Keratinocyte (primary cell): ENCODE data around the gene SPEM3. TPM values are rescaled to one million over a fixed set of nuclear protein-coding genes. Genes with fewer than 3 reads are reported as not detected.
A peak's percentile ranks its signal among the peaks of the same experiment; 100 is the strongest.

Source experiments
- DNase-seq: peaks from one replicate; pipeline ENCODE4 v3.0.0-alpha.2; 2011; ENCODE audit warnings: low read depth, missing footprints, low spot score
- FAIRE-seq: peaks from 2 replicates; lab custom pipeline; 2011; peaks lifted over from hg19 to GRCh38; lab: Jason Lieb, UNC
- H2AFZ ChIP-seq: 2 replicates; pipeline ENCODE4 v1.6.0; 2012; ENCODE audit warnings: low read length, control low read depth, inconsistent platforms; ENCODE audit not compliant: control insufficient read depth
- H3K27ac ChIP-seq: 2 replicates; pipeline ENCODE4 v1.5.1; 2011; ENCODE audit warnings: low read length; ENCODE audit not compliant: control insufficient read depth, insufficient read depth
- H3K27me3 ChIP-seq: 3 replicates; pipeline ENCODE4 v1.6.0; 2011; ENCODE audit warnings: low read length; ENCODE audit not compliant: control insufficient read depth, insufficient read depth; ENCODE audit errors: extremely low read depth
- H3K36me3 ChIP-seq, 2 experiments: 2 replicates in 1 of 2; 3 replicates in 1 of 2; pipeline ENCODE4 v1.5.1; 2011; ENCODE audit warnings: low read length in 2 of 2, mild to moderate bottlenecking in 1 of 2; ENCODE audit not compliant: control insufficient read depth in 2 of 2, insufficient read depth in 2 of 2; ENCODE audit errors: extremely low read depth in 1 of 2
- H3K4me1 ChIP-seq: 3 replicates; pipeline ENCODE4 v1.5.1; 2011; ENCODE audit warnings: low read length; ENCODE audit not compliant: control insufficient read depth, insufficient read depth; ENCODE audit errors: extremely low read depth
- H3K4me2 ChIP-seq: 3 replicates; pipeline ENCODE4 v1.6.0; 2011; ENCODE audit warnings: low read depth, low read length; ENCODE audit not compliant: control insufficient read depth, insufficient read depth; ENCODE audit errors: extremely low read depth
- H3K4me3 ChIP-seq, 3 experiments: fragments of 200-600 bp in 1 of 3; sonication (generic) in 1 of 3; 2 replicates in 2 of 3; 3 replicates in 1 of 3; pipeline ENCODE4 v1.5.1; 2011 to 2016; ENCODE audit warnings: low read length in 3 of 3, mild to moderate bottlenecking in 3 of 3, control low read depth in 2 of 3, inconsistent platforms in 1 of 3, low read depth in 1 of 3, mixed read lengths in 1 of 3, mixed run types in 1 of 3, moderate library complexity in 1 of 3; ENCODE audit not compliant: control insufficient read depth in 2 of 3, insufficient read depth in 2 of 3; ENCODE audit errors: extremely low read depth in 1 of 3
- H3K79me2 ChIP-seq: 2 replicates; pipeline ENCODE4 v1.6.0; 2012; ENCODE audit warnings: low read length; ENCODE audit not compliant: control insufficient read depth, insufficient read depth
- H3K9ac ChIP-seq: 3 replicates; pipeline ENCODE4 v1.6.0; 2011; ENCODE audit warnings: low read length; ENCODE audit not compliant: control insufficient read depth, insufficient read depth; ENCODE audit errors: extremely low read depth
- H3K9me1 ChIP-seq: 3 replicates; pipeline ENCODE4 v1.6.0; 2011; ENCODE audit warnings: low read length; ENCODE audit not compliant: control insufficient read depth, insufficient read depth; ENCODE audit errors: extremely low read depth
- H3K9me3 ChIP-seq: 2 replicates; pipeline ENCODE4 v1.5.1; 2012; ENCODE audit warnings: low read depth, low read length; ENCODE audit not compliant: control insufficient read depth
- H4K20me1 ChIP-seq: 3 replicates; pipeline ENCODE4 v1.6.0; 2011; ENCODE audit warnings: low read length; ENCODE audit not compliant: control insufficient read depth, insufficient read depth; ENCODE audit errors: extremely low read depth
- EZH2 ChIP-seq: IDR thresholded peaks from one replicate; pipeline ENCODE4 v1.6.1; 2012; ENCODE audit warnings: inconsistent platforms, mild to moderate bottlenecking, low read length, moderate library complexity
- dilution Hi-C: fragments of 300-500 bp; cut with MboI; formaldehyde crosslinking; loops from one replicate; pipeline ENCODE4 v1.7.0; 2020; ENCODE audit warnings: low sequenced_read_pairs; ENCODE audit not compliant: extremely low pct_ligation_motif_present
- polyA plus RNA-seq, 5 experiments: library from polyadenylated mRNA; depleted of rRNA in 3 of 5; stranded (reverse) in 3 of 5; stranded (forward) in 1 of 5; unstranded in 1 of 5; fragments of >200 nt; gene quantifications; 1 replicate in 1 of 5; 2 replicates in 3 of 5; 3 replicates in 1 of 5; pipeline versions ENCODE4 v1.2.1 to v1.2.3, GENCODE V29; 2011 to 2012; ENCODE audit warnings: missing spikeins in 2 of 5, low read depth in 1 of 5, low replicate concordance in 1 of 5
- TF ChIP-seq, protein P1 (sequence below), 3 experiments: IDR thresholded peaks in 1 of 3; conservative IDR thresholded peaks in 1 of 3; optimal IDR thresholded peaks in 1 of 3; 2 replicates in 2 of 3; 3 replicates in 1 of 3; pipeline versions ENCODE3 to v1.5.1; 2011; ENCODE audit warnings: low read length in 3 of 3, mild to moderate bottlenecking in 3 of 3, moderate library complexity in 2 of 3, control low read depth in 1 of 3, inconsistent platforms in 1 of 3; ENCODE audit not compliant: insufficient read depth in 2 of 3; ENCODE audit errors: extremely low read depth in 1 of 3

The SPEM3 gene
- polyA plus RNA-seq, 1 donor (not counting 4 experiments of a cell fraction or from before 2014, with no cell fraction given), result not detected

DNA sequence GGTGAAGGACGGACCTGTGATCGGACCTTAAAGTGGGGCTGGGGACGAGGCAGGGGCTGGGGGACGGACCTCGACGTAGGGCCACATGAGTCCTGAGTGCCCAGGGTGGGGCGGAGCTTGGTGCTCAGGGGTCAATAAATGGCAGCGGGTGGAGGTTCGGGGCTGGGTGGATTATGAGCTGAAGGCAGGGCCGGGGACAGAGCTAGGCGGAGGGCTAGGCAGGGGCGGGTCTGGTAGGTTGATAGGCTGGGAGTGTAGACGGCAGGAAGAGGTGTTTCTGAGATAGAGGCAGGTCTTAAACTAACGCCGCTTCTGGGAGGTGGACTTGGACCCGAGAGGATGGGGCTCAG, 16.9 kb downstream of the SPEM3 start:
- peaks cover 3 to 8% of the 10 kb centered on the region in 2 experiments for H3K36me3 ChIP-seq
- H3K27ac ChIP-seq, result peak overlapping the region; percentile 52
- H3K4me3 ChIP-seq, result peak overlapping the region; percentile 40 to 67 (median 57)
- TF ChIP-seq, protein P1, sequence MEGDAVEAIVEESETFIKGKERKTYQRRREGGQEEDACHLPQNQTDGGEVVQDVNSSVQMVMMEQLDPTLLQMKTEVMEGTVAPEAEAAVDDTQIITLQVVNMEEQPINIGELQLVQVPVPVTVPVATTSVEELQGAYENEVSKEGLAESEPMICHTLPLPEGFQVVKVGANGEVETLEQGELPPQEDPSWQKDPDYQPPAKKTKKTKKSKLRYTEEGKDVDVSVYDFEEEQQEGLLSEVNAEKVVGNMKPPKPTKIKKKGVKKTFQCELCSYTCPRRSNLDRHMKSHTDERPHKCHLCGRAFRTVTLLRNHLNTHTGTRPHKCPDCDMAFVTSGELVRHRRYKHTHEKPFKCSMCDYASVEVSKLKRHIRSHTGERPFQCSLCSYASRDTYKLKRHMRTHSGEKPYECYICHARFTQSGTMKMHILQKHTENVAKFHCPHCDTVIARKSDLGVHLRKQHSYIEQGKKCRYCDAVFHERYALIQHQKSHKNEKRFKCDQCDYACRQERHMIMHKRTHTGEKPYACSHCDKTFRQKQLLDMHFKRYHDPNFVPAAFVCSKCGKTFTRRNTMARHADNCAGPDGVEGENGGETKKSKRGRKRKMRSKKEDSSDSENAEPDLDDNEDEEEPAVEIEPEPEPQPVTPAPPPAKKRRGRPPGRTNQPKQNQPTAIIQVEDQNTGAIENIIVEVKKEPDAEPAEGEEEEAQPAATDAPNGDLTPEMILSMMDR (optimal IDR thresholded peaks at IDR 0.05 in 1 of 3, IDR thresholded peaks at IDR 0.05 in 1 of 3, conservative IDR thresholded peaks at IDR 0.05 in 1 of 3; ENCODE audit: extremely low read depth in 1 of 3, insufficient read depth in 2 of 3, low read length in 3 of 3), result no peak
- TF ChIP-seq EZH2, result no peak
- FAIRE-seq (peak; percentile 67), DNase-seq (no peak)
- no peaks in the 10 kb centered on the region for H3K9me3 ChIP-seq
- H3K9me1 ChIP-seq, result peaks cover 5% of the 10 kb centered on the region
- peak overlapping the region; percentile 77 for H3K4me2 ChIP-seq
- H3K27me3 ChIP-seq, result no peaks in the 10 kb centered on the region
- no peaks in the 10 kb centered on the region for H3K79me2 ChIP-seq
- dilution Hi-C loops, result no loop called here
- peak overlapping the region; percentile 62 for H2AFZ ChIP-seq
- peak overlapping the region; percentile 62 for H3K9ac ChIP-seq
- H3K4me1 ChIP-seq, result peaks cover 45% of the 10 kb centered on the region
- H4K20me1 ChIP-seq, result no peaks in the 10 kb centered on the region

DNA sequence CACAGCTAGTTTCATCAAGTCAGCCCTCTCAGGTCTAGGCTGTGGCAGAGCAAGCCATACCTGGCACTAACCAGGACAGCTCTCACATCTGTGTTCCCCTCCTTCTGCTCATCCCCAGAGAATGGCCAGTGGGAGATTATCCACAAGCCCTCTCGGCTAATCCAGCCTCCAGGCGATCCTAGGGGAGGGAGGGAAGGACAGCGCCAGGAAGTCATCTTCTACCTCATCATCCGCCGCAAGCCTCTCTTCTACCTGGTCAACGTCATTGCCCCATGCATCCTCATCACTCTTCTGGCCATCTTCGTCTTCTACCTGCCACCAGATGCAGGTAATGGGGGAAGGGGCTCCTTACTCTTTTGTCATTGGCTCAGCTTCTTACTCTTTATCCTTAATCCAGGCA, 19.8 kb downstream of the SPEM3 start:
- no peaks in the 10 kb centered on the region for H3K9me3 ChIP-seq
- H3K36me3 ChIP-seq, result peaks cover 3 to 4% of the 10 kb centered on the region in 2 experiments
- no peak overlapping the region for H3K4me2 ChIP-seq
- no peak overlapping the region for H3K27ac ChIP-seq
- TF ChIP-seq EZH2, result no peak
- TF ChIP-seq, protein P1 (optimal IDR thresholded peaks at IDR 0.05 in 1 of 3, IDR thresholded peaks at IDR 0.05 in 1 of 3, conservative IDR thresholded peaks at IDR 0.05 in 1 of 3; ENCODE audit: extremely low read depth in 1 of 3, insufficient read depth in 2 of 3, low read length in 3 of 3), result no peak
- no peak for DNase-seq
- H3K4me3 ChIP-seq, result no peak overlapping the region
- H3K4me1 ChIP-seq, result peaks cover 46% of the 10 kb centered on the region
- dilution Hi-C loops, result no loop called here
- H3K79me2 ChIP-seq, result no peaks in the 10 kb centered on the region
- no peak overlapping the region for H2AFZ ChIP-seq
- H3K9me1 ChIP-seq, result peaks cover 3% of the 10 kb centered on the region
- H4K20me1 ChIP-seq, result no peaks in the 10 kb centered on the region
- H3K27me3 ChIP-seq, result no peaks in the 10 kb centered on the region
- FAIRE-seq, result no peak
- no peak overlapping the region for H3K9ac ChIP-seq
